ENCODE results near the gene C5orf15.

The C5orf15 gene

GRCh38 chr5:133968204-133968980, at the start of gene C5orf15:
C5orf15 (minus strand) TSS chr5:133968625; CDS start chr5:133968584, 41 bp downstream.
- peak; percentile 85 for DNase-seq

- DNase-seq, result no peak
Measured at GRCh38 chr5:134008266-134008749, 39.9 kb upstream of the C5orf15 start.

DNA sequence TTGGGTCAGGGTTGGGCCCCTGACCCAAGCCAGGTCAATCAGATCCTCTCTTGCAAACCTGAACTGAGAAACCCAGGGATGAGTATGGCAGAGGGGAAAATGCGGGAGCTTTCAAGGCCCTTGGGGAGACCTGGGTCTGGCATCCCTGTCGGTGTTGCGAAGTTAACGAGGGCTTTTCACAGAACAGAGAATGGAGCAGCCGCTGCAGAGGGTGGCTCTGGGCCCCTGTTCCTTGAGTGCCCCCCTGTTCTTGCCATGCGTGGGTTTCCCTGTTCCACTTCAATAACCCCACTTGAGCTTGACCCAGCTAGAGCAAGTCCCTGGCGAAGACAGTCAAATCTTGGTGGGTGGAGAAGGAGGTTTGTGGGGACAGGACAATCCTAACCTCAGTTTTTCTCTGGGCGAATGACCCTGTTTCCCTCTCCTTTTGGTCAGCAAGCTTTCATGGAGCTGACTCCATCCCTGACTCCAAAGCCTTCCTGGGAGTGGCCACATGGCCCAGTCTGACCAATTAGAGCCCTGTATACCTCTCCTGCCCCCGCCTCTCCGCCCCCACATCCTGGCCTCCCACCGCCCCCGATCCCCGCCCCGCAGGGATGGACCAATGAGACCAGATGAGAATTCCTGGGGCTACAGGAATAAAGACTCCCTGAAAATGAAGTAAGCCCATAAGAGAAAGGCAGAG, 39.3 kb upstream of the C5orf15 start:
- DNase-seq, result no peak

DNA sequence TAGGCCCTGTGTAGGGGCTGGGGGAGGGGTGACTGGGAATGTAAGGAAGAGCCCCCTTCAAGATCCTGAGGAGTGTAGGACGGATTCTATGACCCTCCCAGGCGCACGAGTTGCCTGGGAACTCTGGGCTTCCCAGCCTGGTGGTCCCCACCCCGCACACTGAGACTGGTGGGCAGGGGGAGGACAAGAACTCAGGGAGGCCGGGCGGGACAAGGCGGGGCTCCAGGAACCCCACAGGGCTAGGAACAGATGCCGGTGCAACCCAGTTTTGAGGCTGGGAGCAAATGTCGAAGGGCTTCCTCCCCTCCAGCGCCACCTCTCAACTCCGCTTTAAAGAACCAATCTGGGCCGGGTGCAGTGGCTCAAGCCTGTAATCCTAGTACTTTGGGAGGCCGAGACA, 37.7 kb upstream of the C5orf15 start:
- no peak for DNase-seq

DNA sequence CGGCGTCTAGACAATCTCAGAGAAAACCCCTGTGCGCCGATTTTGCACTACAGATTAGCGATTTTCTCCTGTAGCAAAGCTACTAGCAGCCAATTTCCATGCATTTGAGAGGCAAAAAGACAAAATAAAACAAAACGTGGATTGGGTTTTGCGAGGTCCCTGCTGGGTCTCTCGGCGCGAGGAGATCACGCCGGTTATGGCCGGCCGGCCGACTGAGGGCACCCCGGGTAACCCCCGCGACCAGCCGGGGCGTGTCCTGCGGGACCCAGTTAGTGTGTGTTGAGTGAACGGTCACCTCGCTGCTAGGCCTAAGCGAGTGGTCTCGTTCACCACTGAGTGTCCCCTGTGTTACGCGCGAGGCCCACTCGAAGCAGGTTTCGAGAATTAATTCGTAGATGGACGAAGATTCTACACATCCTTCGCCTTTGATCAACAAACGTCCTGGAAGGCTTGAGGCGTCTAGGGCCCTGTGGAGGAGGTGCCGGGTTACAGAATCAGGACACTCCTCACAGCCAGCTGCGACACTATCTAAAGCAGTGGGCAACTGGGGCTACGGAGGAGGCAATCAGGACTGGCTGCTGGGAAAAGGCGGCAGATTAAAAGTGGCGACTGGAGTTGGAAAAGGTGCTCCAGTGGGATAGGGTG, 37.1 kb upstream of the C5orf15 start:
- DNase-seq, result no peak

GRCh38 chr5:134004626-134005416, 36.4 kb upstream of the C5orf15 start, which contains the start of gene VDAC1:
VDAC1 (minus strand) TSS chr5:134004975; CDS start chr5:133993012, 11,963 bp downstream.
- DNase-seq, result peak; percentile 46

GRCh38 chr5:134003817-134004625, 35.6 kb upstream of the C5orf15 start:
- DNase-seq, result no peak

- DNase-seq, result no peak
Measured at GRCh38 chr5:134003064-134003816, 34.8 kb upstream of the C5orf15 start.

- DNase-seq, result no peak
Measured at GRCh38 chr5:134001938-134002731, 33.7 kb upstream of the C5orf15 start.

DNA sequence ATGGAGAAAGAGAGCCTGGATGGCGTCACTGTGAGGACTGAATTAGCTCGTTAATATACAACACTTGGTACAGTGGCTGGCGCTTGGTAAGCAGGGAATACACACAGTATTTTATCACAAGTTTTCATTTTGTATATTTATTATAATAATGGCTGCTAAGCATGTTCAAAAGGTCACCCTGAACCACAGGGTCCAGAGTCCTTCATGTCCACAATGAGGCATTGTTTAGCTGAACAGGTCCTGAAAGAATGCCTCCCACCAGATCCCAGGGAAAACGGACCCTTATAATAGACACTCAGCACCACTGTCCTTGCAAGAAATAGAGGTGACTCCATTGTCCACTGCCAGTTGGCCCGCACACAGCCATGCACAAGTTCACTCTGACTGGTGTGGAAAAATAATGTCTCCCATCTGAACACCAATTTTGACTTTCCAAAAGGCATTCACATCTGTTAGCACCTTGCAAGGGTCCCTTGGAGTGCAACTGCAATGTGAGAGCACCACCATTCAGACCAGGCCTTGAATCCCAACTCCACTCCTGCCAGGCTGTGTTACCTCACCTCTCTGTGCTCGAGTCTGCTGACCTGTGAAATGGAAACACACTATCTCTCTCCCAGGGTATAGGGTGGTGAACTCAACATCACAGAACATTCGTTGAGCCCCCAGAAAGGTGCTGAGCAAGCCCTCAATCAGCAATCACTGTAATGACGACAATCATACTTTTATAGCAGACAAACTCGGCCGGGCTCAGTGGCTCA, 32.5 kb upstream of the C5orf15 start:
- no peak for DNase-seq

DNA sequence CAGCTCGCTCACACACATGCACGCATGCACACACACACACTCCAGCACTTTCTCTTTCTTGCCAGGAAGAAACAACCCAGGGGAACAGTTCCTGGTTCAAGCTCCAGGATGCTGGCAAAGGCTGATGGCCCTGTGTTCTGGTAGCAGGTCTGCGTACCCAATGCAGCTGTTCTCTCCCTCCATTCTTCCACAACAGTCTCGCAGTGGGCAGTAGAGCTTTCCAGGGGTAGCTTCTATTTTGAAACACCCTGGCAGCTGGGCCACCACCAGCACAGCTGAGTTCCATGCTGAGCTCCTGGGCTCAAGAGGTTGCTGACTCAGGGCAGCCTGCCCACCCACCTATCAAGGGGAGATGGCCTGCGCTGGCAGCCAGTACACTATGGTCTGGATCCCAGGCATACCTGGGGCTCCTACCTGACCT, 31.7 kb upstream of the C5orf15 start:
- no peak for DNase-seq

- DNase-seq, result no peak
Measured at GRCh38 chr5:133998807-133999206, 30.4 kb upstream of the C5orf15 start.

DNA sequence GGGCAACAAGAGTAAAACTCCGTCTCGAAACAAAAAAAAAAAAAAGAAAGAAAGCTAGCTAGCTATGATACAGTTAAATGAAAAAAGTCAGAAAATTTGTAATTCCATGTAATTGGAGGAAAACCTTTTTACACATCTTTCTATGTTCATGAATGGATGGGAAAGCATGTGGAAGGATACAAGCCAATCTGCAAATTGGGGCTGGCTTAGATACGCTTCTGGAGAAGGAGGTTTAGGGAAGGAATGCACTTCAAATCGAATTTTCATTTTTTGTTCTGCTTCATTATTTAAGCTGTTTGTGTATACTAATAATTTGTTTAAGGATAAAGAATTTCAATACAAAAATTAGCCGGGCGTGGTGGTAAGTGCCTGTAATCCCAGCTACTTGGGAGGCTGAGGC, 29.6 kb upstream of the C5orf15 start:
- DNase-seq, result no peak

DNA sequence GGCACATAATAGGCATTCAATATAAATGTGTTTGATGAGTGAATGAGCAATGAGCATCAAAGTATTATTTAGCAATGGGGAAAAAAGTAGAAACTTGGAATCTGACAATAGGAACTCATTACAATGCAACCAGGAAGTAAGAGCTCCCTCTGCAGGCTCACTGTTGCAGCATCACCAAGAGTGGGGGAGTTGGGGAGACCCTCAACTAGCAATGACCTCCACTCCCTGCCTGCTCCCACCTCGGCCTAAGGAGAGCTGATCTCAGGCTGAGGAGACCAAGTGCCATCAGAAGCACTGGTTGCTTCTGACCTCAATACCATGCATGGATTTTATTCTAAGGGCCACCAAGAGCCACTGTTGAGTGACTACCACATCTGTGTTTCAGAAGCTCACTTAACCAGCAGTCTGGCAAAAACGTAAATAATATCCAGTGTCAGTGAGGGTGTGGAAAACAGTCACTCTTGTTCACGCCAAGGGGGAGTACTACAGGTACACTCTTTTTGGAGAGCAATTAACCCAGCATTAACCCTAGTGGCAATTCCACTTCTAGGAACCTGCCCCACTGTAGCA, 28.3 kb upstream of the C5orf15 start:
- no peak for DNase-seq

GRCh38 chr5:133995883-133996563, 27.6 kb upstream of the C5orf15 start:
- no peak for DNase-seq

GRCh38 chr5:133995341-133995740, 26.9 kb upstream of the C5orf15 start:
- no peak for DNase-seq

DNA sequence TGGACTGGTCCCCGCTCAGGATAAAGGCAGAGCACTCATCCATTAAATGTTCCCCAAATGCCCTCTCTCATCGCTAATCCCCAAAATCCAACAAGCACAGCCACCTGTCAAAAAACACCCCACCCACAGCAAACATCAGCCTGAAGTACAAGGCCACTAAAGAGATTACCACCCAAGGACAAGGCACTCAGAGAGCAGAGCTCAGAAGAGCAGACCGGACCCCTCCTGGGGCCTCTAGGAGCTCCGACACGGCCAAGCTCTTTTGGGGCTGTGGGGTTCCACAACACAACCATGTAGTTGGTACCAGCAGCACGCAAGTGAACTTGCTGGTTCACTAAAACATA, 26.5 kb upstream of the C5orf15 start:
- DNase-seq, result no peak

GRCh38 chr5:133994297-133994989, 26.0 kb upstream of the C5orf15 start:
- no peak for DNase-seq

Data from NCI-H1105 (cell line).